CD4-positive, alpha-beta T cell treated with Interleukin-2 at 100 ng/mL for 4 hours (primary cell): ENCODE measurements around the gene LONP1.
"Not testable (repeated sequence)": the region's sequence is repeated elsewhere in the genome, so short reads cannot be mapped to it uniquely, and the experiment has no call there.

Experiments
- DNase-seq: peaks from one replicate; pipeline ENCODE4 v3.0.0-alpha.2; 2020; ENCODE audit warnings: low spot score

Gene LONP1

GRCh38 chr19:5713228-5713627, 6.7 kb downstream of the LONP1 start:
- DNase-seq = no peak

- DNase-seq = no peak
Observed at GRCh38 chr19:5711713-5712161, 8.2 kb downstream of the LONP1 start.

- no peak for DNase-seq
Observed at GRCh38 chr19:5711025-5711424, 8.9 kb downstream of the LONP1 start.

- no peak for DNase-seq
Observed at GRCh38 chr19:5707576-5708575, 12.1 kb downstream of the LONP1 start.

- no peak for DNase-seq
Observed at GRCh38 chr19:5706876-5707573, 12.9 kb downstream of the LONP1 start.

- DNase-seq = no peak
Observed at GRCh38 chr19:5705552-5705951, 14.4 kb downstream of the LONP1 start.

- no peak for DNase-seq
Observed at GRCh38 chr19:5703819-5704818, 15.8 kb downstream of the LONP1 start.

- not testable (repeated sequence) for DNase-seq
Observed at GRCh38 chr19:5702053-5702410, 17.9 kb downstream of the LONP1 start.

- no peak for DNase-seq
Observed at GRCh38 chr19:5700455-5701092, 19.4 kb downstream of the LONP1 start.

GRCh38 chr19:5698635-5699422, 21.1 kb downstream of the LONP1 start:
- no peak for DNase-seq

- DNase-seq = no peak
Observed at GRCh38 chr19:5697890-5698634, 21.9 kb downstream of the LONP1 start.

GRCh38 chr19:5697022-5697889, 22.7 kb downstream of the LONP1 start:
- DNase-seq = no peak

GRCh38 chr19:5696196-5697021, 23.5 kb downstream of the LONP1 start:
- DNase-seq = no peak

- DNase-seq = no peak
Observed at GRCh38 chr19:5695649-5696195, 24.2 kb downstream of the LONP1 start.

- DNase-seq = no peak
Observed at GRCh38 chr19:5694956-5695648, 24.8 kb downstream of the LONP1 start.

- DNase-seq = no peak
Observed at GRCh38 chr19:5694167-5694955, 25.6 kb downstream of the LONP1 start.
